GM12878 (cell line): ENCODE results near the gene PCDHGA1.

Experiments used
- CTCF ChIP-seq, 3 experiments: IDR thresholded peaks in 2 of 3; conservative IDR thresholded peaks in 1 of 3; 2 replicates each; pipeline ENCODE4 v1.5.1; 2011; ENCODE audit warnings: low read depth in 3 of 3, low read length in 3 of 3, mild to moderate bottlenecking in 3 of 3, control low read depth in 2 of 3, moderate library complexity in 2 of 3, inconsistent platforms in 1 of 3, mixed read lengths in 1 of 3; ENCODE audit not compliant: control insufficient read depth in 2 of 3, insufficient read depth in 1 of 3; ENCODE audit errors: extremely low read depth in 1 of 3
- GABPA ChIP-seq: IDR thresholded peaks from 2 replicates; pipeline ENCODE4 v1.6.1; 2014; ENCODE audit warnings: antibody characterized with exemption, low read depth, mild to moderate bottlenecking, inconsistent platforms
- PRDM15 ChIP-seq: fragments of 450-650 bp; formaldehyde crosslinking; IDR thresholded peaks from 2 replicates; pipeline ENCODE4 v1.4.0; 2020; ENCODE audit warnings: mild to moderate bottlenecking, moderate library complexity

- no peak for TF ChIP-seq GABPA
- TF ChIP-seq PRDM15 = no peak
- TF ChIP-seq CTCF (IDR thresholded peaks at IDR 0.05 in 2 of 3, conservative IDR thresholded peaks at IDR 0.05 in 1 of 3; ENCODE audit: control insufficient read depth in 2 of 3, extremely low read depth in 1 of 3, insufficient read depth in 1 of 3, low read depth in 3 of 3, low read length in 3 of 3) = no peak
Measured at GRCh38 chr5:141477044-141477575, 146.8 kb downstream of the PCDHGA1 start.
